Trophoblast cell (in vitro differentiated cells and primary cell): ENCODE results near the gene GPN3.
"Not testable (repeated sequence)": the region's sequence is repeated elsewhere in the genome, so short reads cannot be mapped to it uniquely, and the experiment has no call there.

ENCODE experiments used
- DNase-seq, 2 donors: peaks; one replicate each; pipeline ENCODE4 v3.0.0-alpha.2; 2016
- H2AFZ ChIP-seq: 2 replicates; pipeline ENCODE4 v1.6.1; 2013; ENCODE audit warnings: low read length, moderate library complexity, mild to moderate bottlenecking; ENCODE audit not compliant: insufficient read depth, poor library complexity
- H2AK5ac ChIP-seq: 2 replicates; pipeline ENCODE4 v1.6.1; 2013; ENCODE audit warnings: mild to moderate bottlenecking, low read length
- H2BK120ac ChIP-seq: 2 replicates; pipeline ENCODE4 v1.6.1; 2013; ENCODE audit warnings: low read length, mild to moderate bottlenecking, moderate library complexity; ENCODE audit not compliant: insufficient read depth, poor library complexity
- H2BK12ac ChIP-seq: 2 replicates; pipeline ENCODE4 v1.6.1; 2013; ENCODE audit warnings: mild to moderate bottlenecking, low read length, moderate library complexity
- H2BK5ac ChIP-seq: 2 replicates; pipeline ENCODE4 v1.6.1; 2013; ENCODE audit warnings: low read length, low read depth, moderate library complexity, mild to moderate bottlenecking; ENCODE audit not compliant: poor library complexity
- H3K14ac ChIP-seq: 2 replicates; pipeline ENCODE4 v1.6.1; 2013; ENCODE audit warnings: mild to moderate bottlenecking, low read length
- H3K18ac ChIP-seq: 2 replicates; pipeline ENCODE4 v1.6.1; 2013; ENCODE audit warnings: mild to moderate bottlenecking, low read length
- H3K23ac ChIP-seq: 2 replicates; pipeline ENCODE4 v1.6.1; 2013; ENCODE audit warnings: low read length
- H3K27ac ChIP-seq: 2 replicates; pipeline ENCODE4 v1.5.1; 2013; ENCODE audit warnings: low read depth, mild to moderate bottlenecking, inconsistent platforms, low read length, moderate library complexity
- H3K27me3 ChIP-seq: 2 replicates; pipeline ENCODE4 v1.6.1; 2013; ENCODE audit warnings: inconsistent platforms, mild to moderate bottlenecking, low read length, moderate library complexity; ENCODE audit not compliant: insufficient read depth
- H3K36me3 ChIP-seq, 2 experiments: 1 replicate in 1 of 2; 2 replicates in 1 of 2; pipeline ENCODE4 v1.6.1; 2013; ENCODE audit warnings: low read length in 2 of 2, mild to moderate bottlenecking in 2 of 2, moderate library complexity in 1 of 2; ENCODE audit not compliant: insufficient read depth in 2 of 2, control insufficient read depth in 1 of 2
- H3K4ac ChIP-seq: 2 replicates; pipeline ENCODE4 v1.6.1; 2013; ENCODE audit warnings: low read depth, mild to moderate bottlenecking, low read length, moderate library complexity
- H3K4me1 ChIP-seq, 2 experiments: 1 replicate in 1 of 2; 2 replicates in 1 of 2; pipeline ENCODE4 v1.6.1; 2013; ENCODE audit warnings: low read length in 2 of 2, mild to moderate bottlenecking in 2 of 2, moderate library complexity in 1 of 2; ENCODE audit not compliant: insufficient read depth in 2 of 2, control insufficient read depth in 1 of 2
- H3K4me2 ChIP-seq: 2 replicates; pipeline ENCODE4 v1.6.1; 2013; ENCODE audit warnings: inconsistent platforms, mild to moderate bottlenecking, low read length, moderate library complexity
- H3K4me3 ChIP-seq: 2 replicates; pipeline ENCODE4 v1.5.1; 2013; ENCODE audit warnings: mild to moderate bottlenecking, low read depth, low read length, inconsistent platforms
- H3K79me1 ChIP-seq: one replicate; pipeline ENCODE4 v1.6.1; 2013; ENCODE audit warnings: low read length
- H3K79me2 ChIP-seq: 2 replicates; pipeline ENCODE4 v1.6.1; 2013; ENCODE audit warnings: low read length, mild to moderate bottlenecking; ENCODE audit not compliant: control insufficient read depth, insufficient read depth, poor library complexity
- H3K9ac ChIP-seq: 2 replicates; pipeline ENCODE4 v1.6.1; 2013; ENCODE audit warnings: mild to moderate bottlenecking, low read length
- H3K9me3 ChIP-seq: 2 replicates; pipeline ENCODE4 v1.6.1; 2013; ENCODE audit warnings: low read depth, mild to moderate bottlenecking, control low read depth, inconsistent platforms, low read length; ENCODE audit not compliant: insufficient read depth
- H4K12ac ChIP-seq: 2 replicates; pipeline ENCODE4 v1.6.1; 2013; ENCODE audit warnings: low read depth, mild to moderate bottlenecking, low read length, moderate library complexity
- H4K8ac ChIP-seq: 2 replicates; pipeline ENCODE4 v1.6.1; 2013; ENCODE audit warnings: low read depth, mild to moderate bottlenecking, low read length, moderate library complexity
- H4K91ac ChIP-seq: one replicate; pipeline ENCODE4 v1.6.1; 2013; ENCODE audit warnings: low read depth, mild to moderate bottlenecking, low read length, moderate library complexity
- WGBS: extraction: QIAGEN DNeasy Blood & Tissue Kit; methylation state at CpG from one replicate; pipeline ENCODE4 v1.1.7; 2013; ENCODE audit warnings: missing lambda C conversion rate; ENCODE audit not compliant: insufficient read length, insufficient coverage; ENCODE audit errors: extremely low coverage; 5-methylcytosine and 5-hydroxymethylcytosine counted together

Gene GPN3

GRCh38 chr12:110466791-110467190 is 1.3 kb downstream of the GPN3 start:
- WGBS: no CpG with 5 or more reads among the region's 5 CpGs

GRCh38 chr12:110465765-110466164 is 2.3 kb downstream of the GPN3 start:
- H3K79me2 ChIP-seq, H2BK12ac ChIP-seq, H3K27ac ChIP-seq, H4K91ac ChIP-seq, H3K9me3 ChIP-seq, H3K4me3 ChIP-seq, H3K18ac ChIP-seq, H2AFZ ChIP-seq, H3K4ac ChIP-seq, H2BK120ac ChIP-seq, H3K27me3 ChIP-seq, H3K23ac ChIP-seq, H3K4me2 ChIP-seq, H3K4me1 ChIP-seq, H4K12ac ChIP-seq, H2AK5ac ChIP-seq, H3K14ac ChIP-seq, H4K8ac ChIP-seq, H2BK5ac ChIP-seq, H3K79me1 ChIP-seq, H3K9ac ChIP-seq, DNase-seq: not testable (repeated sequence)
- no CpG with 5 or more reads among the region's 11 CpGs for WGBS
- peaks cover 9 to 14% of the 10 kb centered on the region in 2 experiments for H3K36me3 ChIP-seq

More at GRCh38 chr12:110466791-110467190, 1.3 kb downstream of the GPN3 start:
- H3K27me3 ChIP-seq: no peaks in the 10 kb centered on the region
- no peak overlapping the region for H3K9ac ChIP-seq
- no peak overlapping the region for H4K91ac ChIP-seq
- peaks cover 3% of the 10 kb centered on the region for H3K79me1 ChIP-seq
- no peak overlapping the region for H2AFZ ChIP-seq
- no peak overlapping the region for H4K8ac ChIP-seq
- no peak overlapping the region for H3K14ac ChIP-seq
- no peak overlapping the region for H3K23ac ChIP-seq
- H3K4me2 ChIP-seq: no peak overlapping the region
- DNase-seq: no peak
- H3K4me1 ChIP-seq: peaks cover 2 to 3% of the 10 kb centered on the region in 2 experiments
- H3K27ac ChIP-seq: no peak overlapping the region
- H4K12ac ChIP-seq: no peak overlapping the region
- H2AK5ac ChIP-seq: no peak overlapping the region
- H3K9me3 ChIP-seq: no peaks in the 10 kb centered on the region
- H3K36me3 ChIP-seq: peaks cover 7 to 12% of the 10 kb centered on the region in 2 experiments
- no peak overlapping the region for H3K18ac ChIP-seq
- H3K79me2 ChIP-seq: no peaks in the 10 kb centered on the region
- no peak overlapping the region for H2BK12ac ChIP-seq
- no peak overlapping the region for H3K4me3 ChIP-seq
- no peak overlapping the region for H2BK120ac ChIP-seq
- no peak overlapping the region for H2BK5ac ChIP-seq
- no peak overlapping the region for H3K4ac ChIP-seq

- no peaks in the 10 kb centered on the region for H3K79me2 ChIP-seq
- no peak overlapping the region for H3K14ac ChIP-seq
- no peak overlapping the region for H4K91ac ChIP-seq
- H3K9ac ChIP-seq: no peak overlapping the region
- H4K8ac ChIP-seq: no peak overlapping the region
- no peaks in the 10 kb centered on the region for H3K27me3 ChIP-seq
- H3K23ac ChIP-seq: no peak overlapping the region
- peaks cover 10 to 17% of the 10 kb centered on the region in 2 experiments for H3K36me3 ChIP-seq
- H3K18ac ChIP-seq: no peak overlapping the region
- no peak overlapping the region for H2AK5ac ChIP-seq
- H3K27ac ChIP-seq: no peak overlapping the region
- no peak overlapping the region for H2BK5ac ChIP-seq
- H4K12ac ChIP-seq: no peak overlapping the region
- DNase-seq: no peak
- peaks cover 3% of the 10 kb centered on the region for H3K79me1 ChIP-seq
- no peak overlapping the region for H3K4me3 ChIP-seq
- H3K9me3 ChIP-seq: no peaks in the 10 kb centered on the region
- no peak overlapping the region for H2AFZ ChIP-seq
- no peak overlapping the region for H2BK12ac ChIP-seq
- peaks cover 2 to 3% of the 10 kb centered on the region in 2 experiments for H3K4me1 ChIP-seq
- H3K4me2 ChIP-seq: no peak overlapping the region
- no peak overlapping the region for H2BK120ac ChIP-seq
- WGBS: no CpG with 5 or more reads among the region's 2 CpGs
- H3K4ac ChIP-seq: no peak overlapping the region
Measured at GRCh38 chr12:110465024-110465423, 3.0 kb downstream of the GPN3 start.

- not testable (repeated sequence) for H2BK5ac ChIP-seq, H4K12ac ChIP-seq, H4K8ac ChIP-seq, H2BK120ac ChIP-seq, H3K14ac ChIP-seq, H3K79me1 ChIP-seq, H3K79me2 ChIP-seq, H2BK12ac ChIP-seq, H4K91ac ChIP-seq, H3K23ac ChIP-seq, H3K4ac ChIP-seq, DNase-seq, H3K9ac ChIP-seq, H3K4me1 ChIP-seq, H2AK5ac ChIP-seq, H3K4me3 ChIP-seq, H2AFZ ChIP-seq, H3K4me2 ChIP-seq, H3K9me3 ChIP-seq, H3K27ac ChIP-seq, H3K18ac ChIP-seq, H3K27me3 ChIP-seq
- peaks cover 16 to 25% of the 10 kb centered on the region in 2 experiments for H3K36me3 ChIP-seq
- WGBS: no CpG with 5 or more reads among the region's 5 CpGs
Measured at GRCh38 chr12:110461189-110461588, 6.9 kb downstream of the GPN3 start.
